ENCODE data around the gene TAAR1. TPM values are rescaled to one million over a fixed set of nuclear protein-coding genes. Genes with fewer than 3 reads are reported as not detected.

TAAR1 gene, protein sequence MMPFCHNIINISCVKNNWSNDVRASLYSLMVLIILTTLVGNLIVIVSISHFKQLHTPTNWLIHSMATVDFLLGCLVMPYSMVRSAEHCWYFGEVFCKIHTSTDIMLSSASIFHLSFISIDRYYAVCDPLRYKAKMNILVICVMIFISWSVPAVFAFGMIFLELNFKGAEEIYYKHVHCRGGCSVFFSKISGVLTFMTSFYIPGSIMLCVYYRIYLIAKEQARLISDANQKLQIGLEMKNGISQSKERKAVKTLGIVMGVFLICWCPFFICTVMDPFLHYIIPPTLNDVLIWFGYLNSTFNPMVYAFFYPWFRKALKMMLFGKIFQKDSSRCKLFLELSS
- total RNA-seq = not detected

- TF ChIP-seq, protein P1, sequence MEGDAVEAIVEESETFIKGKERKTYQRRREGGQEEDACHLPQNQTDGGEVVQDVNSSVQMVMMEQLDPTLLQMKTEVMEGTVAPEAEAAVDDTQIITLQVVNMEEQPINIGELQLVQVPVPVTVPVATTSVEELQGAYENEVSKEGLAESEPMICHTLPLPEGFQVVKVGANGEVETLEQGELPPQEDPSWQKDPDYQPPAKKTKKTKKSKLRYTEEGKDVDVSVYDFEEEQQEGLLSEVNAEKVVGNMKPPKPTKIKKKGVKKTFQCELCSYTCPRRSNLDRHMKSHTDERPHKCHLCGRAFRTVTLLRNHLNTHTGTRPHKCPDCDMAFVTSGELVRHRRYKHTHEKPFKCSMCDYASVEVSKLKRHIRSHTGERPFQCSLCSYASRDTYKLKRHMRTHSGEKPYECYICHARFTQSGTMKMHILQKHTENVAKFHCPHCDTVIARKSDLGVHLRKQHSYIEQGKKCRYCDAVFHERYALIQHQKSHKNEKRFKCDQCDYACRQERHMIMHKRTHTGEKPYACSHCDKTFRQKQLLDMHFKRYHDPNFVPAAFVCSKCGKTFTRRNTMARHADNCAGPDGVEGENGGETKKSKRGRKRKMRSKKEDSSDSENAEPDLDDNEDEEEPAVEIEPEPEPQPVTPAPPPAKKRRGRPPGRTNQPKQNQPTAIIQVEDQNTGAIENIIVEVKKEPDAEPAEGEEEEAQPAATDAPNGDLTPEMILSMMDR (IDR thresholded peaks at IDR 0.05; ENCODE audit: low read depth) = no peak
Measured at GRCh38 chr6:132659082-132659481, at the start of gene TAAR1. TSS of gene TAAR1 (minus strand) at chr6:132659182. CDS start at chr6:132646003, 13,179 bp downstream.

- TF ChIP-seq, protein P1 (IDR thresholded peaks at IDR 0.05; ENCODE audit: low read depth) = no peak
Measured at GRCh38 chr6:132708771-132709170, 49.8 kb upstream of the TAAR1 start.

GRCh38 chr6:132708002-132708401 is 49.0 kb upstream of the TAAR1 start:
- TF ChIP-seq, protein P1 (IDR thresholded peaks at IDR 0.05; ENCODE audit: low read depth) = no peak

- TF ChIP-seq, protein P1 (IDR thresholded peaks at IDR 0.05; ENCODE audit: low read depth) = no peak
Measured at GRCh38 chr6:132703936-132704335, 45.0 kb upstream of the TAAR1 start.

DNA sequence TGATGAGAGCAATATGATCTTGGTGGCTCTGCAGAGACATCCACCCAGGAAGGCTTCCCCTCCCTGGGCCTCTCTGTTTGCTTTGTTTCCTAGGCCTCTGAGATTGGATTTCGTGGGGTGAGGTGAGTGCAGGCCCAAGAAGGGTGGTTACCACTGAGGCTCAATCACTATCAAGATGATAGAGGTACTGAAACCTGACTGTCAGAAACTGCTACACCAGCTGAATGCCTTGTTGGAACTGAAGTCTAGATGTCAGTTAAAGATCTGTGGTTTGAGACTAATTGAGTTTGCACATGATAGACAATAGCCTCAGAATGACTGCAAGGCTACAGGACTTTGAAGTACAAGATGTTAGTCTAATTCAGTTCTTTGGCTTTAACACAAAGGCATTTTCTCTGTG is 39.6 kb upstream of the TAAR1 start:
- TF ChIP-seq, protein P1 (IDR thresholded peaks at IDR 0.05; ENCODE audit: low read depth) = no peak

DNA sequence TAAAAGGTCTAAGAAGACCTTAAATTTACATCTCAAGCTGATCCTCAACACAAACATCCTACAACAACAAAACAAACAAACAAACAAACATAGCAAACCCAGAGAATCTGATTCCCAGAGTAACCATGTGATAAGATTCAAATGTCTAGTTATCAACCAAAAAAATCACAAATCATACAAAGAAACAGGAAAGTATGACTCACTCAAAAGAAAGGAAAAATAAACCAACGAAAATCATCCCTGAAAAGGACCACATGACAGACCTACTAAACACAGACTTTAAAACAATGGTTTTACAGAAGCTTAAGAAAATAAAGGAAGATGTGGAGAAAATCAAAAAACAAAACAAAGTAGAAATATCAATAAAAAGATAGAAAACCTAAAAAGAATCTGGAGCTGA is 36.8 kb upstream of the TAAR1 start:
- TF ChIP-seq, protein P1 (IDR thresholded peaks at IDR 0.05; ENCODE audit: low read depth) = no peak

DNA sequence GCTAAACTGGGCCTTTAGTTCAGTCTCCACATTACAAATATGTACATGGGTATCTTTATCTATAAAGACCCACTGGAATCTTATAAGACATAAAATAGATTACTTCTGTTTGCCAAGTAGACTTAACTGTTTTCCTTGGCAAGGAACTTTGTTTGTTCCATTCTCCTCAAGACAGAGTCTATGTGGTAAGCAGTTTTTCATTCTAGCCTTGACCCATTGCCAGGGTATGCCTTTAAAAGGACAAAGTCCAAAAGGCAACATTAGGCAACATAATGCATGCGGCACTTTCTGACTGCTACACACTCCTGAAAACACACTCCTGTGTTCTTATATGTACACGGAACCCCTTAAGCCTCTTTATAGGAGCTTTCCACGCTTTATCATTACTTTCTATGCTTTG is 34.5 kb upstream of the TAAR1 start:
- TF ChIP-seq, protein P1 (IDR thresholded peaks at IDR 0.05; ENCODE audit: low read depth) = no peak

Data from subcutaneous adipose tissue (tissue), 4 donors.